ENCODE data around the gene SIPA1L2. TPM values are rescaled to one million over a fixed set of nuclear protein-coding genes. Genes with fewer than 3 reads are reported as not detected.

The SIPA1L2 gene, protein sequence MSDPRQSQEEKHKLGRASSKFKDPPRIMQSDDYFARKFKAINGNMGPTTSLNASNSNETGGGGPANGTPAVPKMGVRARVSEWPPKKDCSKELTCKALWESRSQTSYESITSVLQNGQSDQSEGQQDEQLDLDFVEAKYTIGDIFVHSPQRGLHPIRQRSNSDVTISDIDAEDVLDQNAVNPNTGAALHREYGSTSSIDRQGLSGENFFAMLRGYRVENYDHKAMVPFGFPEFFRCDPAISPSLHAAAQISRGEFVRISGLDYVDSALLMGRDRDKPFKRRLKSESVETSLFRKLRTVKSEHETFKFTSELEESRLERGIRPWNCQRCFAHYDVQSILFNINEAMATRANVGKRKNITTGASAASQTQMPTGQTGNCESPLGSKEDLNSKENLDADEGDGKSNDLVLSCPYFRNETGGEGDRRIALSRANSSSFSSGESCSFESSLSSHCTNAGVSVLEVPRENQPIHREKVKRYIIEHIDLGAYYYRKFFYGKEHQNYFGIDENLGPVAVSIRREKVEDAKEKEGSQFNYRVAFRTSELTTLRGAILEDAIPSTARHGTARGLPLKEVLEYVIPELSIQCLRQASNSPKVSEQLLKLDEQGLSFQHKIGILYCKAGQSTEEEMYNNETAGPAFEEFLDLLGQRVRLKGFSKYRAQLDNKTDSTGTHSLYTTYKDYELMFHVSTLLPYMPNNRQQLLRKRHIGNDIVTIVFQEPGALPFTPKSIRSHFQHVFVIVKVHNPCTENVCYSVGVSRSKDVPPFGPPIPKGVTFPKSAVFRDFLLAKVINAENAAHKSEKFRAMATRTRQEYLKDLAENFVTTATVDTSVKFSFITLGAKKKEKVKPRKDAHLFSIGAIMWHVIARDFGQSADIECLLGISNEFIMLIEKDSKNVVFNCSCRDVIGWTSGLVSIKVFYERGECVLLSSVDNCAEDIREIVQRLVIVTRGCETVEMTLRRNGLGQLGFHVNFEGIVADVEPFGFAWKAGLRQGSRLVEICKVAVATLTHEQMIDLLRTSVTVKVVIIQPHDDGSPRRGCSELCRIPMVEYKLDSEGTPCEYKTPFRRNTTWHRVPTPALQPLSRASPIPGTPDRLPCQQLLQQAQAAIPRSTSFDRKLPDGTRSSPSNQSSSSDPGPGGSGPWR (N-terminal part only)
- total RNA-seq, result 0.97 and 7.4 TPM in 2 replicates

GRCh38 chr1:232630047-232630893 lies at the start of gene SIPA1L2:
SIPA1L2 (minus strand) TSS chr1:232630133; CDS start chr1:232515339, 114,794 bp downstream.

Other genes with a start within 250 kb of the SIPA1L2 start
- gene MAP10, start 175.3 kb upstream of the SIPA1L2 start, total RNA-seq, result 1.8 TPM in 2 replicates

Measured in smooth muscle cell of the umbilical artery (primary cell).